HG03066 (cell line): ENCODE results near the gene TMEM38A.
"Not testable (repeated sequence)": the region's sequence is repeated elsewhere in the genome, so short reads cannot be mapped to it uniquely, and the experiment has no call there.

Experiments used
- ATAC-seq: cut with Tn5 transposase; IDR thresholded peaks from one replicate; pipeline ENCODE4 v1.9.1; 2021; ENCODE audit warnings: low read depth; ENCODE audit not compliant: unreplicated experiment

The TMEM38A gene

DNA sequence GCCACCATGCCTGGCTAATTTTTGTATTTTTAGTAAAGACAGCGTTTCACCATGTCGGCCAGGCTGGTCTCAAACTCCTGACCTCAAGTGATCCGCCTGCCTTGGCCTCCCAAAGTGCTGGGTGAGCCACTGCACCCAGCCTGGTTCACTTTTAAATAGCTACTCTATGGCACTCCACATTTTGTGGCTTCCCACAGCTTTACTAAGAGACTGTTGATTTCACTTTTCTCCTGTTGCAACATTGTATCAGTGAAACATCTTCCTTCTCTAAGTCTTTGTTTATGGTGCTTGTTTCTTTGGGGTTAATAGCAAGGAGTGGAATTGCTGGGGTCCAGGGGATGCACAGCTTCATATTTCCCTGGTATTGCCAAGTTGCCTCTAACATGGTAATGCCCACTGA, 12.3 kb downstream of the TMEM38A start:
- ATAC-seq, result no peak

DNA sequence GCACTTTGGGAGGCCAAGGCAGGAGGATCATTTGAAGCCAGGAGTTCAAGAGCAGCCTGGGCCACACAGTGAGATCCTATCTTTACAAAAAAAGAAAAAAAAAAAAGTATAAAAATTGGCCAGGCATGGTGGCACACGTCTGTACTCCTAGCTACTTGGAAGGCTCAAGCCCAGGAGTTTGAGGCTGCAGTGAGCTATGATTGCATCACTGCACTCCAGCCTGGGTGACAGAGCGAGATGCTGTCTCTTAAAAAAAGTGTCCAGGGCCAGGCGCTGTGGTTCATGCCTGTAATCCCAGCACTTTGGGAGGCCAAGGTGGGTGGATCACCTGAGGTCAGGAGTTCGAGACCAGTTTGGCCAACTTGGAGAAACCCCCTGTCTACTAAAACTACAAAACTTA, 12.9 kb downstream of the TMEM38A start:
- ATAC-seq, result not testable (repeated sequence)

DNA sequence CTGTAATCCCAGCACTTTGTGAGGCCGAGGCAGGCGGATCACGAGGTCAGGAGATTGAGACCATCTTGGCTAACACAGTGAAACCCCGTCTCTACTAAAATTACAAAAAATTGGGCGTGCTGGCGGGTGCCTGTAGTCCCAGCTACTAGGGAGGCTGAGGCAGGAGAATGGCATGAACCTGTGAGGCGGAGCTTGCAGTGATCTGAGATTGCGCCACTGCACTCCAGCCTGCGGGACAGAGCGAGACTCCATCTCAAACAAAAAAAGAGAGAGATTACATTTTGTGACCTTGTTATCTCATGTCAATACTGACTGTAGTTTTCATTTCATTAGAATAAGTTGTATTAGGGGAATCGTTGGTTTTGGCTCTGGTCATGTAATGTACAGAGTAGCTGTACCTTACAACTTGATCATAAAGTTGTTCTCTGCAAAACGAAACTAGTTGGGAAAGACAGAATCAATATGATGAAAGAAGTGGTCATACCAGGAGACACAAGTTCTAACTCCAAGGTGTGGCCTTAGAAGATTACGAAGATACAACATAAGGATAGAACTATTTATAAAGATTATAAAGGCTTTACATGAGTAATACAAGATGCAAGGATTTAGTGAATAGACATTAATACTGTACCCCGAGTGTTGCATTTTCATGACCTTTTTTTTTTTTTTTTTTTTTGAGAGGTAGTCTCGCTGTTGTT, 15.3 kb downstream of the TMEM38A start:
- no peak for ATAC-seq

DNA sequence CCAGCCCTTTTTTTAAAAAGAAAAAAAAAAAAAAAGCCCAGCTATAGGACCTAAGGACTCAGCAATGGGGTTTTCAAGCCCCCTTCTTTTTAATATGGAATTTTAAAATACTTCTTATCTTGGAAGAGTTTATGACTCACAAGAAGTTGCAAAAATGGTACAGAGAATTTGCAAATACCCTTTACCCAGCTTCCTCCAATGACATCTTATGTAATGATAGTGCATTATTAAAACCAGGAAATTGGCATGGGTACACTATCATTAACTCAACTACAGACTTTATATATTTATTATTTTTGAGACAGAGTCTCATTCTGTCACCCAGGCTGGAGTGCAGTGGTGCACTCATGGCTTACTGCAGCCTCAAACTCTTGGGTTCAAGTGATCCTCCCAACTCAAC, 16.1 kb downstream of the TMEM38A start:
- ATAC-seq, result no peak

DNA sequence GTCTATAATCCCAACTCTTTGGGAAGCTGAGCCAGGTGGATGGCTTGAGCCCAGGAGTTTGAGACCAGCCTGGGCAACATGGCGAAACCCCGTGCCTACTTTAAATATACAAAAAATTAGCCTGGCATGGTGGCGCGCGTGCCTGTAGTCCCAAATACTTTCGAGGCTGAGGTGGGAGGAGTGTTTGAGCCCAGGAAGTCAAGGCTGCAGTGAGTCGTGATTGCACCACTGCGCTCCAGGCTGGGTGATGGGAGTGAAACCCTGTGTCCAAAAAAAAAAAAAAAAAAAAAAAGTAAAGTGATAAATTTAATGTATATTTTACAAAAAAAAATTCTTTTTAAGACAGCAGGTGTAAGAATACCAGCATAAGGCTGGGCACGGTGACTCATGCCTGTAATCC, 17.6 kb downstream of the TMEM38A start:
- ATAC-seq, result no peak

DNA sequence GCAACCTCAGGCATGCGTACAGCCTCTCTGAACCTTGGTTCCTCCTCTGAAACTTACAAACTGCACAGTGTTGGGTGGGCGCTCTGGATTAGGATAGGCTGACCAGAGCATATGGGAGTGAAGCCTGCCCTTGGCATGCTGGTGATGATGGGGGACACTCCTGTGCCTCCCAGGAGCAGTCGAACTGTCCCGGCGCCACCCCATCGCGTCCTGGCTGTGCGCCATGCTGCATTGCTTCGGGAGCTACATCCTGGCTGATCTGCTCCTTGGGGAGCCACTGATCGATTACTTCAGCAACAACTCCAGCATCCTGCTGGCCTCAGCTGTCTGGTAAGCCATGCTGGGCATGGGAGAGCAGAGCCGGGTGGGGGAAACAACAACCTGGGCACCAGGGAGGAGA, 18.9 kb downstream of the TMEM38A start:
- ATAC-seq, result no peak

DNA sequence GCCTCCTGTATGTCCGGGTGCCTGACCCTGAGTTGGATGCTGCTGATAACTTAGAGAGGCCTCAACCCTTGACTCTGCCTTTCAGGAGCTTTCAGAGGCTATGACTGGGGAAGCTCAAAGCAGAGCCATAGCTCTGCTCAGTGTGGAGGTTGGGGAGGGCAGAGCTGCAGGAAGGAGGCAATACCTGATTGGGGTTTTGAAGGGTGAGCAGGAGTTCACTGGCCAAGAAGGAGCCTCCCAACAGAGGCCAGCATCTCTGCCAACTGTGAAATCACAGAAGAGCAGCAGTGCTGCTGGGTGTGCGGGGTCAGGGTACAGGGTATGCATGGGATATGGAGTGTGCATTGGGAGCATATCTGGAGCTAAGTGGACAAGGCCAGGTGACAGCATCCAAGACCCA, 21.6 kb downstream of the TMEM38A start:
- no peak for ATAC-seq

DNA sequence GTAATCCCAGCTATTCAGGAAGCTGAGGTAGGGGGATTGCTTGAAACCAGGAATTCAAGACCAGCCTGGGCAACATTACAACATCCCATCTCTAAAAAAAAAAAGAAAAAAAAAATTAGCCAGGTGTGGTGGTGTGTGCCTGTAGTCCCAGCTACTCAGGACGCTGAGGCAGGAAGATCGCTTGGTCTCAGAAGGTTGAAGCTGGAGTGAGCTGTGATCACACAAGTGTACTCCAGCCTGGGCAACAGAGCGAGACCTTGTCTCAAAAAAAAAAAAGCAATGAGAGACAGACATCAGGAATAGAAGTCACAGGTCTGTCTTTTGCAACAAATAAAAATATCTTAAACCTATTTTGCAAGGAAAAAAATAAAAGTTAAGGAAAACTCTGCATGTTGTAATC, 23.3 kb downstream of the TMEM38A start:
- ATAC-seq, result no peak

DNA sequence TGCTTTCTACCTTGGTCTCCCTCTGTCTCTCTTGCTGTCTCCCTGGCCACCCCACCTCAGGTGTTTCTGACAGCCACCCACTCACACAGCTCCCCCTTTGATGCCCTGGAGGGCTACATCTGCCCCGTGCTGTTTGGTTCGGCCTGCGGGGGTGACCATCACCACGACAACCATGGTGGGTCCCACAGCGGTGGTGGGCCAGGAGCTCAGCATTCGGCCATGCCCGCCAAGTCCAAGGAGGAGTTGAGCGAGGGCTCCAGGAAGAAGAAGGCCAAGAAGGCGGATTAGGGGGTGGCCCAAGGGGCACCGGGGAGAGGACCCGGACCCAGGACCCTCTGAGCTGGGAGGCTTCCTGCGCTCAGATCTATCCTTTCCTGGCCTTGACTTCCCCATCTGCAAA, 27.1 kb downstream of the TMEM38A start:
- ATAC-seq, result no peak

DNA sequence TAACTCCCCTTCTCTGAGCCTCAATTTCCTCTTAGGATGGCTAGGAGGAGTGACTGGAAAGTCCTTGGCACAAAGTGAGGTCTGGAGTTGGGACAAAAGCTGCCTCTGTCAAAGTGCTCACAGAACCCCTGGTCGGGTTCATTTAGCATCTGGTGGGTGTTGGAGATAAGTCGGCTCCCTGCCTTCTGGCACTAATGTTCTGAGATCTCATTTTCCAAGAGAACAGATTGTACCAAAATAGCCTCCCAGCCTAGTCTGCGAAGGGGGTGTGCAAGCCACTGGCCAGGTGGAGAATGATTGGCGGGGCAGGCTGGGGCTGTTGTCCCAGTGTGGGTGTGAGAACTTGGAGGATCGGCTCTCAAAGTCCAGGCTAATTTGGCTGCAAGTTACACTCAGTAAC, 38.0 kb downstream of the TMEM38A start:
- no peak for ATAC-seq

DNA sequence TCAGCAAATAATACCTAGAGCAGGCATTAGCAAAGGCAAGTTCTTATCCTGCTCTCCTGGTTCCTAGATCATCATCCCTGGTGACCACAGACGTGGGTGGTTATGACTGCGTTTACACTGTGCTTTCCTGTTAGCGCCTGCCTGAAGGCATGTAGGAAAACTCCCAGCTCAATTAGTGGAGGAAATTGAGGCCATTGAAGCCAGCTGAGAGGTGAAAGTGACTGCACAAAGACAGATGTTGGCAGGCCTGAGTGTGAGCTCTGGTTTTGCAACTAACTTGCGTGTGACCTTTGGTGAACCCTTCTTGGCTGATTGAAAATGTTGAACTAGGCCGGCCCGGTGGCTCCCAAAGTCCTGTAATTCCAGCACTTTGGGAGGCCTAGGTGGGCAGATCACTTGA, 41.2 kb downstream of the TMEM38A start:
- ATAC-seq, result no peak

DNA sequence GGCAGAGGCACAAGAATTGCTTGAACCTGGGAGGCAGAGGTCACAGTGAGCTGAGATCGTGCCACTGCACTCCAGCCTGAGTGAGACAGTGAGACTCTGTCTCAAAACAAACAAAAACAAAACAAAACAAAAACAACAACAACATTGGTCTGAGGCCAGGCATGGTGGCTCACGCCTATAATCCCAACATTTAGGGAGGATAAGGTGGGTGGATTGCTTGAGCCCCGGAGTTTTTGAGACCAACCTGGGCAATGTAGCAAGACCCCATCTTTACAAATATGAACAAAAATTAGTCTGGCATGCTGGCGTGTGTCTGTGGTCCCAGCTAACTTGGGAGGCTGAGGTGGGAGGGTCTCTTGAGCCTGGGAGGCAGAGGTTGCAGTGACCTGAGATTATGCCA, 42.7 kb downstream of the TMEM38A start:
- no peak for ATAC-seq

DNA sequence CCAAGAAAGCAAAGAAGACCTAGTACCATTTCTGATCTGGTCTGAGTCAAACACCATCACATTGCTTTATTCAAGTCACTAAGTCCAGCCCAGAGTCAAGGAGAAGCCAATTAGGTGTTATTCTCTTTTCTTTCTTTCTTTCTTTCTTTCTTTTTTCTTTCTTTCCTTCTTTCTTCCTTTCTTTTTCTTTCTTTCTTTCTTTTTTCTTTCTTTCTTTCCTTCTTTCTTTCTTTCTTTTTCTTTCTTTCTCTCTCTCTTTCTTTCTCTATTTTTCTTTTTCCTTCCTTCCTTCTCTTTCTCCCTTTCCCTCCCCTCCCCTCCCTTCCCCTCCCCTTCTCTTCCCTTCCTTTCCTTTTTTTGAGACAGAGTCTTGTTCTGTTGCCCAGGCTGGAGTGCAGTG, 49.9 kb downstream of the TMEM38A start:
- ATAC-seq, result not testable (repeated sequence)

DNA sequence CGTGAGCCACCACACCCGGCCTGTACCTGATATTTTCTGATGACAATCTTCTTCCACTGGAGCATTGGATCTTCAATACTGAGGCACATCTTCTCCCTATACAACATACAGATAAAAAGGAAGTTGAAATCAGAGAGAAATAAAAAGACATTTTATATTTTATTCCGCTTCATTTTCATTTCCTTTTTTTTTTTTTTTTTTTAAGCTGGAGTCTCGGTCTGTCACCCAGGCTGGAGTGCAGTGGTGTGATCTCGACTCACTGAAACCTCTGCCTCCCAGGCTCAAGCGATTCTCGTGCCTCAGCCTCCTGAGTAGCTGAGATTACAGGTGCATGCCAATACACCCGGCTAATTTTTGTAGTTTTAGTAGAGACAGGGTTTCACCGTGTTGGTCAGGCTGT, 51.4 kb downstream of the TMEM38A start:
- ATAC-seq, result not testable (repeated sequence)

DNA sequence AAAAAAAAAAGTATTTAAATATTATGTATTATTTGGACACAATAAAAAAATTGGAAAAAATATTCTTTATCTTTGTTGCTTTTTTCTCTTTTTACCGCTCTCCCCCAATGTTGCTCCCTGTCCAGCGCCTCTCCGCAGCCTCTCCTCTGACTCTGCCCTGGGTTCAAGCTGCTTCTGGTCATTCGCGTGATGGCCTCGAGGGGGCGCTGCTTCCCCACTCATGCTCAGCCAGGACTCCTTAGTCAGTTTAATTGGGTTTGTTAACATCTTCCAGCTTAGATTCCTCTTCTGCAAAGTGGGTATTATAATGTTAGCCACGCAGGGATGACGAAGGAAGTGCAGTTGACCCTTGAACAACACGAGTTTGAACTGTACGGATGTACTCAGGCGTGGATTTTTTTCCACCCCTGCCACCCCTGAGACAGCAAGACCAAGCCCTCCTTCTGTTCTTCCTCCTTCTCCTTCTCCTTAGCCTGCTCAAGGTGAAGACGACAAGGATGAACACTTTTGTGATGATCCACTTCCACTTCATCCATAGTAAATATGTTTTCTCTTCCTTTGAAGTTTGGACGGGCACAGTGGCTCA, 53.9 kb downstream of the TMEM38A start:
- no peak for ATAC-seq

DNA sequence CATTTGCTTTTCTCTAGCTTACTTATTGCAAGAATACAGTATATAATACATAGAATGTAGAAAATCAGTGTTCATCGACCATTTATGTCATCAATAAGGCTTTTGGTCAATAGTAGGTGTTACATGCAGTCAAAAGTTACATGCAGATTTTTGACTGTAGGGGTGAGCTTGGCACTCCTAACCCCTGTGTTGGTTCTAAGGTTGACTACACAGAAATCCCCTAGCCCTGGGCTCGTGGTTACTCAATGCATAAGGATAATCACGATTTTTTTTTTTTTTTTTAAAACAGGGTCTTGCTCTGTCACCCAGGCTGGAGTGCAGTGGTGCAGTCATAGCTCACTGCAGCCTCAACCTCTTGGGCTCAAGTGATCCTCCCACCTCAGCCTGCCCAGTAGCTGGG, 54.7 kb downstream of the TMEM38A start:
- ATAC-seq, result no peak

DNA sequence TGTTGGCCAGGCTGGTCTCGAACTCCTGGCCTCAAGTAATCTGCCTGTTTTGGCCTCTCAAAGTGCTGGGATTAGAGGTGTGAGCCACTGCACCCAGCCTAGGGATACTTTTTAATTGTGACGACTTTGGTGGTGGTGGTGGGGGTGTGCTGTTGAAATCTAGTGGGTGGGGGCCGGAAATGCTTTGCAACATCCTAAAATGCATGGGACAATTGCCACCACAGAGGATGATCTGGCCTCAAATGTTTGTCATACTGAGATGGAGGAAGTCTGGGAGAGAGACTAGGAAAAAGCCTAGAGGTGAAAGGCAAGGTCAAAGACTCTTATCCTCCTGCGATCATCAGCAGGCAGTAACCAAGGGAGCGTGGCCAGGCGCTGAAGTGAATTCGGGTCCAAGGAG, 60.1 kb downstream of the TMEM38A start:
- no peak for ATAC-seq

DNA sequence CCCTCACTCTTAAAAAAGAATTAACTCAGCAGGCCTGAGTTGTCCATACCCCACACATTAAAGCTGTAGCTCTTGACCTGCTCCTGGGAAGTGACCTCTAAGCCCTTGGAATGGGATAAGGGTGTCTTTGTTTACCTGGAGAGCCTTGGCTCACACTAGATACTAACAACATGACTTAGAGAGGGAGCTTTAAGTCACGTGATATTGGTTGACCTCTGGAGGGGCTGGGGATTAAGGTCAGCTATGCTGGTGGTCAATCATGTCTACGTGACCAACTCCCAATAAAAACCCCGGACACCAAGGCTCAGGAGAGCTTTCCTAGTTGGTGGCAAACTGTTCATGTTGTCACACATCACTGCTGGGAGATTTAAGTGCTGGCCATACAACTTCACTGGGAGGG, 61.7 kb downstream of the TMEM38A start:
- no peak for ATAC-seq

DNA sequence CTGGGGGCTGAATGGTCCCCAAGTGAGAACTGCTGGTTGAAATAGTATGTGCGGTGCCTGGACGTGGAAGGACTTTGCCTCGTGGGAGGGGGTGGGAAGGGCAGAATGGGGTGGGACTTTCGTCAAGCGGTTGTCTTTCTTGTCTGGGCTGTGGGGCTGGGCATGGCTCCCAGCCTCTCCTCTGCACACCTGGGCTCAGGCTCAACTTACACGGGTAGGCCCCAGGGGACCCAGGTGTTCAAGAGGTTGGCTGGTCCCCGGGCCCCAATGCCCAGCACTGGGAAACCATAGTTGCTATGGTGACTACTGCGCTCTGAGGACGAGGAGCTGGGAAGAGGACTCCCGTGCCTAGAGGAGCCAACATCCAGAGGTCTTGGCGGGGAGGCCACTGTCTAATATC, 66.0 kb downstream of the TMEM38A start:
- no peak for ATAC-seq

DNA sequence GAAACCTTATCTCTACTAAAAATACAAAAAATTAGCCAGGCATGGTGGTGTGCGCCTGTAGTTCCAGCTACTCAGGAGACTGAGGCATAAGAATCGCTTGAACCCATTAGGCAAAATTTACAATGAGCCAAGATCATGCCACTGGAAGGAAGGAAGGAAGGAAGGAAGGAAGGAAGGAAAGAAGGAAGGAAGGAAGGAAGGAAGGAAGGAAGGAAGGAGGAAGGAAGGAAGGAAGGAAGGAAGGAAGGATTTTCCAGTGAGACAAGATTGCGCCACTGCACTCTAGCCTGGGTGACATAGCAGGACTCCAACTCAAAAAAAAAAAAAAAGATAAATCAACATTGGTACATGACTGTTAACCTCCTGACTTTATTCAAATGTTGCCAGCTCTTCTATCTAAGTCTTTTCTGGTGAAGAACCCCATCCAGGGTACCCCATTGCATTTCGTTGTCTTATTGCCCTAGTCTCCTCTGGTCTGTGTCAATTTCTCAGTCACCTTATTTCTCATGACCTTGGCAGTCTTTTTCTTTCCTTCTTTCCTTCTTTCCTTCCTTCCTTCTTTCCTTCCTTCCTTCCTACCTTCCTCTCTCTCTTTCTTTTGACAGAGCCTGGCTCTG, 74.8 kb downstream of the TMEM38A start:
- ATAC-seq, result not testable (repeated sequence)

DNA sequence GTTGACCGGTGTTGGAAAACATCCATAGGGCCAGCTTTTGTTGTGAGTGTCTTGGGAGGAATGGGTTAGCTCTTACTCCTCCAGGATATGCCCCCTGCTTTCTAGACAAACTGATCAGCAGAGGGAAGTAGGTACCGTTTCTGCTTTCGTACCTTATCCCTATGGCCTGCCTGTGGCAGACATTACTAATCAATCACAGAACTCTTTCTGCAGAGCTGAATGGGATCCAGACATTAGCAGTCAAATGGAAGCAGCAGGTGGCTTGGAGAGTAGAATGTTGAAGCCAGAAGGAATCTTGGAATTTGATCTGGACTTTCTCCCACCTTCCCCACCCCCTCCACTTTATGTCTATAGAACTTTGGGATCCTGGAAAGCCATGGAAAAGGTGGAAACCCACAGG, 75.8 kb downstream of the TMEM38A start:
- ATAC-seq, result no peak

DNA sequence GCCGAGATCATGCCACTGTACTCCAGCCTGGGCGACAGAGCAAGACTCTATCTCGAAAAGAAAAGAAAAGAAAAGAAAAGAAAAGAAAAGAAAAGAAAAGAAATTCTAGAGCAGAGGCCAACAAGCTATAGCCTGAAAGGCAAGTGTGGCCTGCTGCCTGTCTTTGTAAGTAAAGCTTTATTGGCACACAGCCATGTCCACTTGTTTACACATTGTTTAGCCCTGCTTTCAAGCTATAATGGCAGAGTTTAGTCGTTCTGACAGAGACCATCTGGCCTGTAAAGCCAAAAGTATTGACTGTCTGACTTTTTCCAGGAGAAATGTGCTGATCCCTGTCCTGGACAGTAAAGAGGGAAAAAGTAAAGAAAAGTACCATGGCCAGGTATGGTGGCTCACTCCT, 77.0 kb downstream of the TMEM38A start:
- ATAC-seq, result no peak
